Lower leg skin (tissue), 3 donors: ENCODE measurements around the gene TMEM164.

ENCODE experiments used
- CTCF ChIP-seq, 3 donors: fragments of 450-650 bp; IDR thresholded peaks; one replicate each; pipeline ENCODE4 v1.5.1; 2016; ENCODE audit warnings: antibody characterized with exemption in 3 of 3, mild to moderate bottlenecking in 3 of 3, moderate library complexity in 2 of 3
- POLR2A ChIP-seq, 2 donors: fragments of 450-650 bp; IDR thresholded peaks; one replicate each; pipeline ENCODE4 v1.6.1; 2016 to 2017; ENCODE audit warnings: antibody characterized with exemption in 2 of 2, mild to moderate bottlenecking in 1 of 2, moderate library complexity in 1 of 2

GRCh38 chrX:109954333-109954732 lies 48.6 kb upstream of the TMEM164 start:
- TF ChIP-seq CTCF (IDR thresholded peaks at IDR 0.05), result no peak
- TF ChIP-seq POLR2A (IDR thresholded peaks at IDR 0.05), result no peak
